Prostate gland (tissue), 2 donors: ENCODE results near the gene GGT7. TPM values are rescaled to one million over a fixed set of nuclear protein-coding genes. Genes with fewer than 3 reads are reported as not detected.

ENCODE experiments used
- DNase-seq: peaks from one replicate; pipeline ENCODE4 v3.0.0-alpha.2; 2019; ENCODE audit warnings: low spot score
- H3K27ac ChIP-seq, 2 donors: fragments of 200-600 bp; sonication (generic); 2 replicates each; pipeline ENCODE4 v1.5.1; 2017 to 2019
- H3K27me3 ChIP-seq: fragments of 200-600 bp; sonication (generic); replicated peaks from 2 replicates; pipeline ENCODE4 v1.5.1; 2019; ENCODE audit not compliant: insufficient read depth
- H3K36me3 ChIP-seq, 2 donors: fragments of 200-600 bp; sonication (generic); 1 replicate in 1 of 2; 2 replicates in 1 of 2; pipeline versions ENCODE4 v1.5.1 to v1.8.1; 2017 to 2019
- H3K4me1 ChIP-seq: fragments of 200-600 bp; sonication (generic); replicated peaks from 2 replicates; pipeline ENCODE4 v1.5.1; 2019
- H3K4me3 ChIP-seq, 2 donors: fragments of 200-600 bp; sonication (generic); 2 replicates each; pipeline ENCODE4 v1.5.1; 2017 to 2019
- H3K9me3 ChIP-seq: fragments of 200-600 bp; sonication (generic); 2 replicates; pipeline ENCODE4 v1.5.1; 2017
- CTCF ChIP-seq, 4 experiments: fragments of 200-600 bp in 2 of 4; fragments of 450-650 bp in 2 of 4; sonication (generic) in 2 of 4; IDR thresholded peaks; 1 replicate in 3 of 4; 2 replicates in 1 of 4; pipeline ENCODE4 v1.5.1; 2016 to 2019; ENCODE audit warnings: antibody characterized with exemption in 4 of 4, mild to moderate bottlenecking in 2 of 4, moderate library complexity in 2 of 4
- POLR2A ChIP-seq: fragments of 450-650 bp; IDR thresholded peaks from one replicate; pipeline ENCODE4 v1.6.1; 2016; ENCODE audit warnings: antibody characterized with exemption, mild to moderate bottlenecking
- POLR2AphosphoS5 ChIP-seq: sonication (generic); formaldehyde crosslinking; IDR thresholded peaks from one replicate; pipeline ENCODE4 v1.6.1; 2017; ENCODE audit warnings: antibody characterized with exemption
- WGBS: methylation state at CpG from one replicate; pipeline ENCODE4 v1.1.5; 2018; 5-methylcytosine and 5-hydroxymethylcytosine counted together
- intact Hi-C: fragments of 100-400 bp; cut with DNase I; formaldehyde crosslinking; loops from one replicate; pipeline ENCODE4 v1.14.2; 2022
- total RNA-seq, 2 donors: library from RNA; depleted of rRNA; stranded (reverse); fragments of >200 nt; gene quantifications; one replicate each; pipeline ENCODE4 v1.1.0, GENCODE V29; 2016

The GGT7 gene
- total RNA-seq, 2 donors from 2014 or later: 22.0 to 28.3 TPM

- H3K36me3 ChIP-seq: no peaks in the 10 kb centered on the region
- no peak for TF ChIP-seq POLR2A
- TF ChIP-seq CTCF (IDR thresholded peaks at IDR 0.05): no peak
- WGBS: 91% methylated on average over 12 of the region's 12 CpGs
- no peaks in the 10 kb centered on the region for H3K4me1 ChIP-seq
- H3K27ac ChIP-seq: no peak overlapping the region
- intact Hi-C loops: no loop called here
- H3K27me3 ChIP-seq: no peaks in the 10 kb centered on the region
- DNase-seq: no peak
- H3K9me3 ChIP-seq: no peaks in the 10 kb centered on the region
- H3K4me3 ChIP-seq: no peak overlapping the region
These were observed 9.9 kb downstream of the GGT7 start for GRCh38 chr20:34862724-34863123.

- TF ChIP-seq POLR2AphosphoS5 (peak; percentile 67), POLR2A (no peak), CTCF (IDR thresholded peaks at IDR 0.05) (no peak)
- peak; percentile 70 for DNase-seq
- no peaks in the 10 kb centered on the region for H3K9me3 ChIP-seq
- intact Hi-C loops: no loop called here
- H3K4me3 ChIP-seq: no peak overlapping the region
- H3K4me1 ChIP-seq: no peaks in the 10 kb centered on the region
- WGBS: 71% methylated on average over 7 of the region's 7 CpGs
- no peaks in the 10 kb centered on the region for H3K36me3 ChIP-seq
- no peaks in the 10 kb centered on the region for H3K27me3 ChIP-seq
- no peak overlapping the region for H3K27ac ChIP-seq
These were observed 11.1 kb downstream of the GGT7 start for GRCh38 chr20:34861386-34862084.

GRCh38 chr20:34859826-34860545, 12.7 kb downstream of the GGT7 start:
- WGBS: 89% methylated on average over 9 of the region's 9 CpGs
- no peaks in the 10 kb centered on the region for H3K9me3 ChIP-seq
- H3K4me3 ChIP-seq: no peak overlapping the region
- H3K36me3 ChIP-seq: no peaks in the 10 kb centered on the region
- no peak overlapping the region for H3K27ac ChIP-seq
- intact Hi-C loops: no loop called here
- no peaks in the 10 kb centered on the region for H3K4me1 ChIP-seq
- TF ChIP-seq POLR2A (no peak), CTCF (IDR thresholded peaks at IDR 0.05) (no peak), POLR2AphosphoS5 (no peak)
- H3K27me3 ChIP-seq: no peaks in the 10 kb centered on the region
- DNase-seq: no peak

GRCh38 chr20:34859367-34859766, 13.3 kb downstream of the GGT7 start:
- no peak for DNase-seq
- WGBS: 93% methylated on average over 26 of the region's 26 CpGs
- Histone ChIP-seq H3K4me1 (no peaks in the 10 kb centered on the region), H3K9me3 (no peaks in the 10 kb centered on the region), H3K36me3 (no peaks in the 10 kb centered on the region), H3K27ac (no peak overlapping the region), H3K4me3 (no peak overlapping the region), H3K27me3 (no peaks in the 10 kb centered on the region)
- intact Hi-C loops: no loop called here
- TF ChIP-seq POLR2A (no peak), POLR2AphosphoS5 (no peak), CTCF (IDR thresholded peaks at IDR 0.05) (no peak)

- Histone ChIP-seq H3K9me3 (no peaks in the 10 kb centered on the region), H3K27me3 (no peaks in the 10 kb centered on the region), H3K4me3 (no peak overlapping the region), H3K27ac (no peak overlapping the region), H3K36me3 (no peaks in the 10 kb centered on the region), H3K4me1 (no peaks in the 10 kb centered on the region)
- whole genome bisulfite sequencing: 61% methylated on average over 4 of the region's 4 CpGs
- DNase-seq: no peak
- intact Hi-C loops: no loop called here
- TF ChIP-seq POLR2AphosphoS5: no peak
- TF ChIP-seq POLR2A: no peak
- TF ChIP-seq CTCF (IDR thresholded peaks at IDR 0.05): no peak
These were observed 20.4 kb downstream of the GGT7 start for GRCh38 chr20:34852298-34852697.
